Stimulated activated naive CD8-positive, alpha-beta T cell treated with anti-CD3 and anti-CD28 coated beads, Interleukin-15, Interleukin-2, amounts not matched to agents 100 U/mL and 50 U/mL, for 24 hours (primary cell): ENCODE data around the gene NEK8.

Experiments used
- ATAC-seq: fragments of 150-1000 bp; cut with Tn5 transposase; one replicate; pipeline ENCODE4 v1.10.0; 2021
- DNase-seq: peaks from one replicate; pipeline ENCODE4 v3.0.0; 2021

Gene NEK8

GRCh38 chr17:28728364-28729200, at the start of gene NEK8:
TSS of gene NEK8 (plus strand) at chr17:28728788. CDS start at chr17:28728814, 26 bp downstream.
- ATAC-seq (peak; percentile 26), DNase-seq (peak; percentile 99)

GRCh38 chr17:28682655-28683054, 45.9 kb upstream of the NEK8 start:
- DNase-seq (no peak), ATAC-seq (no peak)

DNA sequence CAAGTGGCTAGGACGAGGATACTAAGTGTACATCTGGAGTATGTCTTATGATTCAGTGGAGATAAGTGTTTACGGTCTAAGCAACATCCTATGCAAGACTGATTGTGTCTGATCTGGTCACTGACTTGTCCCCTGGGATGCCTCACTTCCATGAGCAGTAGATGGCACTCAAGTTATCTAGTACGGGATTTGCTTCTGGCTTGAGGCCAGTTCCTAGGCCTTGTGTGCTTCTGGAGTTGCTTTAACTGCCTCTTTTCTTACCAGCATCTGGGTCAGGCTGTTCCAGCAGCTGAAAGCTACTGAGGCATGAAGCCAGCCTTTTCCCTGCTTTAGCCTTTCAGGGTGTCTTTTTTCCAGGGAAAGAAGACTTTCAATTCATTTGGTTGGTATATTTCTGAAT, 43.6 kb upstream of the NEK8 start:
- no peak for DNase-seq
- ATAC-seq, result no peak

GRCh38 chr17:28685366-28685765, 43.2 kb upstream of the NEK8 start:
- ATAC-seq (no peak), DNase-seq (no peak)

GRCh38 chr17:28686296-28686695, 42.3 kb upstream of the NEK8 start:
- ATAC-seq (no peak), DNase-seq (no peak)

GRCh38 chr17:28688481-28688880, 40.1 kb upstream of the NEK8 start:
- no peak for ATAC-seq
- no peak for DNase-seq

GRCh38 chr17:28689011-28689410, 39.6 kb upstream of the NEK8 start:
- ATAC-seq (no peak), DNase-seq (no peak)

- ATAC-seq, result no peak
- DNase-seq, result no peak
Measured at GRCh38 chr17:28693869-28694268, 34.7 kb upstream of the NEK8 start.

DNA sequence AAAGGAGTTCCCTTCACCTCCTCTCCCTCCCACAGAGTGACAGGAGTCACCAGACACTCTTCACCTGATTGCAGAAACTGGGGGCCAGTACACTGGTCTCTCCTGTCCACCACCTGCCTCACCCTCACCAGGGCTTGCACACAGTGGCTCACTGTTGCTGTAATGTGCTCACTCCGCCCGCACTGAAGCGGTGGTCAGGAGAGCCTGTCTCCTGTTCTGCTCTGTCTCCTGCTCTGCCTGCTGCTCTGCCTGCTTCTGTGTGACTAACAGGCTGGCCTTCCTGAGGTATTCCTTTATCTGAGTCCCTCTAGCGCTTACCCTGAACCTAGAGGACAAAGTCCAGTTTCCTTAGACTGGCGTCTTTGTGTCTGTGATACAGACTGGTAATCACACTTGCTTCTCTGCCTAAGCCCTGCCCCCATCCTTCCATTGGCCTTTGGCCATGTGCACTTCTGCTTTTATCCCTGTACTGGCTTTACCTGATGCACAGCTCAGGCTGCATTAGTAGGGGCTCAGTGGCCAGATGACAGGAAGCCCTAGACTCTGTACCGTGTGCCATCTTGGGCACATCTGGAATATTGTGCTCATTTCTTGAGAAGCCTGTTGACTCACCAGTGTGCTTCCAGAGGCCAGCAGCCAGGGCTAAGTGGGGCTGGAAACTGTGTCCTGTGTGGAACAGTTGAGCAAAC, 30.2 kb upstream of the NEK8 start:
- DNase-seq (no peak), ATAC-seq (peak; percentile 55)

DNA sequence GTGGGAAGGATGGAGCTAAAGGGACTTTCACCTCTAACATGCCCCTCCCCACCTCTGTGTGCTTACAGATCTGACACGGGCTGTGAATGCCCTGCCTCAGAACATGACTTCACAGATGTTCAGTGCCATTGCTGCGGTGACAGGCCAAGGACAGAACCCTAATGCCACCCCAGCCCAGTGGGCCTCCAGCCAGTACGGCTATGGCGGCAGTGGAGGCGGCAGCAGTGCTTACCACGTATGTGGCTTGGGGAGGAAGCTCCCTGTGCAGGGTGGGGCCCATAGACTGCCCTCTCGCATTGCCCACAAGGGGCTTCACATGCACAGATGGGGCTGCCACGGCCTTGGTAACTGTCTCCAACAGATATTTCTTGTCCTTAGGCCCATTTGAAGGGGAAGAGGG, 28.3 kb upstream of the NEK8 start:
- no peak for DNase-seq

GRCh38 chr17:28700830-28701492, 27.6 kb upstream of the NEK8 start:
- ATAC-seq (no peak), DNase-seq (no peak)

More for the DNA sequence above, 28.3 kb upstream of the NEK8 start:
- no peak for ATAC-seq

GRCh38 chr17:28702026-28702751, 26.4 kb upstream of the NEK8 start:
- DNase-seq, result no peak
- ATAC-seq, result no peak

GRCh38 chr17:28702752-28703150, 25.8 kb upstream of the NEK8 start:
- DNase-seq (no peak), ATAC-seq (no peak)

DNA sequence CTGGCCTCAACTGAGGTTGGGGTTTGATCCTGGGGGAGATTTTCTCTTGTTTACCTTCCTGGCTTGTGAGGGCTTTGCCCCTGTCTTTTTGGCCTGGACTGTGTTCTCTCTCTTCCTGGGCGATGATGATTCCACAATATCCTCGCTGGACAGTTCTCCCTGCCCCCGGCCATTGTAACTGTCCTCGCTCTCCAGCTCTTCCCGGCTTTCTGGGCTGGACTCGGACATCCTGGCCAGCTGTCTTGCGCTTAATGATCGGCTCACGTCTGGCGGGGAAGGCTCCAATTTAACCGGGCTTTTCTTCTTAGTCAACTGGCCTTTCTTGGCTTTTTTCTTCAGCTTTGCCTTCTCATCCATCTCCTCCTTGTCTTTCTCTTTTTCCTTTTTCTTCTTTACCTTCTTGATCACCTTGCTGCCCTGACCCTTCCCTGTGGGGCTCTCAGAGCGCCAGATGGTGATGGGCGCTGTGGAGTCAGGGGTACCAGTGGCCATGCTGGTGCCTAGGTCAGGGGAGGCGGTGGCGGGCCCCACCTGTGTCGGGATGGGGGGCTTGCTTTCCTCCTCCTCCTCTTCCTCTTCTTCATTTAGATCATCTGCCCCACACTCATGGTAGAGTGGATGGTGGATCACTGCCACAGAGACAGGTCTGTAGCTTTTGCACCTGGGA, 24.9 kb upstream of the NEK8 start:
- no peak for ATAC-seq

GRCh38 chr17:28704219-28704858, 24.2 kb upstream of the NEK8 start:
- no peak for DNase-seq
- no peak for ATAC-seq

More for the DNA sequence above, 24.9 kb upstream of the NEK8 start:
- no peak for DNase-seq

GRCh38 chr17:28705074-28705659, 23.4 kb upstream of the NEK8 start:
- DNase-seq, result no peak
- no peak for ATAC-seq

DNA sequence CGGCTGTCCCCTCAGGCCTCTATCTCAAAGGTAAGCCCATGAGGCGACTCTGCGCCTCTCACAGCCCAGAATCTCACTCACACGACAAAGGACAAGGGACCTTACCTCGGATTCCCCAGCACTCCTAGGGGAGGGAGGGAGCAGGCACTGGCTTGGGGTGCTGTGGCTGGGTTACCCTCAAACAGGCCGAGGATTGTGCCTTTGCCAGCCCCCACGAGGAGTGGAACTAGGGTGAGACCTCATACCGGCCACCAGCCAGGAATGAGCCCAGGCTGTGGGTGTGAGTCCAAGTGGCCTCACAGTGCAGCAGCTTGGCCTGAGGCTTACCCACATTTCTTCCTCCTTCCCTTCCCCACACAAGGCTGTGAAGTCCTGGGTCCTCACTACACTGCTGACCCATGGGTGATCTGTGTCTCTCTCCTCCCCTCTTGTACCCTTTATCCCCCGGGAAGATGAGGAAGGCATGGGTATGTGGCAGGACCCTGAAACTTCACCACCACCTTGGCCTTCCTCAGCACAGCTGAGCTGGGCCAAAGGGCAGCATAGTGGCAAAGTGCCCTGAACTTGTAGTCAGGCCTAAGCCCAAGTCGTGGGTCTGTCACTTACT, 22.8 kb upstream of the NEK8 start:
- ATAC-seq (no peak), DNase-seq (no peak)

DNA sequence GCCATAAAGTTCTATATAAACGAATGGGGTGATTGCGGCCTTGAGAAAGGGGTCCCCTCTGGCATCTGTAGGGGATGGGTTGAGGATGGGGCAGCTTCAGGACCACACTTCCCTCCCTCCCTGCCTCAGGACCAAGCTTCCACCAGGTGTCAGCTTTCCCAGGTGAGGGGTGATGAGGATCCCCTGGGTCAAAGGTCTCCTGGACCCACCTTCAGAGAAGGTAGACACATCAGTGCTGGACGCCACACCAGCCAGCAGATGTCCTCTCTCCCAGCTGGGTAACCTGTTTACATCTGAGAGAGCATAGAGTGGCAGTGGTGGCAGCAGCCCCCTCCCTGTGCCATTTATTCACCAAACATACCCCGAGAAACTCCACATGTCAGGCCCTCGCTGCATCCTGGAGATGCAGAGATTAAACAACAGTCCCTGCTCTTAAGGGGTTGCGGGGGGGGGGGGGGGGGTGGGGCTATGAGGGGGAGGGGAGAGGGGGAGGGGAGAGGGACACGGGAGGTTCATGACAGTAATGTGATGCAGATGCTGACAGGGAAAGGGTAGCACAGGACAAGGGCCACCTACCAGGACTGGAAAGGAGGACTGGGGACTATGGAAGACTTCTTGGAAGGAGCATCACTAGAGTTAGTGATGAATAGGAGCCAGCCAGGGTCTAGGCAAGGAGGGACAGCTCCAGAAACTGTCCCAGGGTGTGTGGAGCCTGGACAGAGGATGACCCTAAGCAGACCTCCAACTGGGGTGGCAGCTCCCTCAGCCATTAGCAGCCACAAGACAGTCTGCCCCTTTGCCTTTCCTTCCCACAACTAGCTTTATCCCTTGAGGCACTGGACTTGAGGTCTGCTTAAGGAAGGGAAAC, 21.9 kb upstream of the NEK8 start:
- no peak for DNase-seq
- ATAC-seq, result no peak

DNA sequence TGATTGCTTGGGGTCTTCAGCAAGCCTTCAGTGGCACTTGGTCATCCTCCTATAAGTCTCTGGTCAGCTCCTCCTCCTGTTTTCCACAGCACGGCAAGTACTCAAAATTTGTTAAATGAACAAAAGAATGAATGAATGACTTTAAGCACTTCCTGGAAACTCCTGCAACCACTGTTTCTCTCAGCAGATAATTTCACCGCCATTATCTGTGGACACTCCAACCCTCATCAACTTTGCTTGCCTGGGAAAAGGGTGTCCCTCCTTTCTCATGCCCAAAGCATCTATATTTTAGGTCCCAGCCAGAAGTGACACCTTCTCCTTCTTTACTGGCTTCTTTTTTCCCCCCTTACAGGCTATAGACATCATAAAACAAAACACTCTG, 21.3 kb upstream of the NEK8 start:
- DNase-seq (no peak), ATAC-seq (no peak)
